Osteoblast (primary cell): ENCODE results near the gene RPN2. TPM values are rescaled to one million over a fixed set of nuclear protein-coding genes. Genes with fewer than 3 reads are reported as not detected.

Experiments used
- DNase-seq: peaks from one replicate; pipeline ENCODE4 v3.0.0; 2011; ENCODE audit warnings: low spot score, mixed read lengths; ENCODE audit not compliant: insufficient read length; ENCODE audit errors: missing footprints
- H2AFZ ChIP-seq: 2 replicates; pipeline ENCODE4 v1.6.0; 2011; ENCODE audit warnings: mild to moderate bottlenecking, low read length
- H3K27ac ChIP-seq: 2 replicates; pipeline ENCODE4 v1.5.1; 2011; ENCODE audit warnings: mild to moderate bottlenecking, low read depth, low read length, moderate library complexity
- H3K27me3 ChIP-seq: 2 replicates; pipeline ENCODE4 v1.6.0; 2012; ENCODE audit warnings: mild to moderate bottlenecking, control low read depth, inconsistent platforms, low read length, moderate library complexity; ENCODE audit not compliant: insufficient read depth
- H3K36me3 ChIP-seq: 2 replicates; pipeline ENCODE4 v1.5.1; 2011; ENCODE audit warnings: mild to moderate bottlenecking, low read length, control low read depth, moderate library complexity; ENCODE audit not compliant: insufficient read depth
- H3K4me1 ChIP-seq: 2 replicates; pipeline ENCODE4 v1.5.1; 2011; ENCODE audit warnings: mild to moderate bottlenecking, low read length, control low read depth, moderate library complexity; ENCODE audit not compliant: insufficient read depth
- H3K4me2 ChIP-seq: 2 replicates; pipeline ENCODE4 v1.6.0; 2011; ENCODE audit warnings: mild to moderate bottlenecking, low read length; ENCODE audit not compliant: insufficient read depth
- H3K4me3 ChIP-seq: fragments of 200-600 bp; sonication (generic); 3 replicates; pipeline ENCODE4 v1.5.1; 2012; ENCODE audit warnings: mild to moderate bottlenecking, low read length, inconsistent platforms; ENCODE audit not compliant: insufficient read depth
- H3K79me2 ChIP-seq: 2 replicates; pipeline ENCODE4 v1.6.0; 2012; ENCODE audit warnings: mild to moderate bottlenecking, low read length, control low read depth, inconsistent platforms; ENCODE audit not compliant: insufficient read depth
- H3K9me3 ChIP-seq: 2 replicates; pipeline ENCODE4 v1.5.1; 2011; ENCODE audit warnings: low read depth, low read length, control low read depth
- H4K20me1 ChIP-seq: 2 replicates; pipeline ENCODE4 v1.6.0; 2012; ENCODE audit warnings: mild to moderate bottlenecking, low read length, control low read depth; ENCODE audit not compliant: insufficient read depth
- total RNA-seq: library from RNA; depleted of rRNA; stranded (reverse); fragments of >200 nt; gene quantifications from 2 replicates; pipeline ENCODE4 v1.2.3, GENCODE V29; 2012
- TF ChIP-seq, protein P1 (sequence below): IDR thresholded peaks from 2 replicates; pipeline ENCODE4 v1.5.1; 2011; ENCODE audit warnings: mild to moderate bottlenecking, low read depth, low read length, moderate library complexity; ENCODE audit errors: extremely low read depth

The RPN2 gene
- total RNA-seq, 1 donor: 213 TPM

- Histone ChIP-seq H3K36me3 (peaks cover 39% of the 10 kb centered on the region), H3K9me3 (no peaks in the 10 kb centered on the region), H4K20me1 (no peaks in the 10 kb centered on the region), H3K4me1 (no peaks in the 10 kb centered on the region), H2AFZ (no peak overlapping the region), H3K27ac (no peak overlapping the region), H3K27me3 (no peaks in the 10 kb centered on the region), H3K4me2 (no peak overlapping the region), H3K4me3 (no peak overlapping the region), H3K79me2 (no peaks in the 10 kb centered on the region)
- TF ChIP-seq, protein P1, sequence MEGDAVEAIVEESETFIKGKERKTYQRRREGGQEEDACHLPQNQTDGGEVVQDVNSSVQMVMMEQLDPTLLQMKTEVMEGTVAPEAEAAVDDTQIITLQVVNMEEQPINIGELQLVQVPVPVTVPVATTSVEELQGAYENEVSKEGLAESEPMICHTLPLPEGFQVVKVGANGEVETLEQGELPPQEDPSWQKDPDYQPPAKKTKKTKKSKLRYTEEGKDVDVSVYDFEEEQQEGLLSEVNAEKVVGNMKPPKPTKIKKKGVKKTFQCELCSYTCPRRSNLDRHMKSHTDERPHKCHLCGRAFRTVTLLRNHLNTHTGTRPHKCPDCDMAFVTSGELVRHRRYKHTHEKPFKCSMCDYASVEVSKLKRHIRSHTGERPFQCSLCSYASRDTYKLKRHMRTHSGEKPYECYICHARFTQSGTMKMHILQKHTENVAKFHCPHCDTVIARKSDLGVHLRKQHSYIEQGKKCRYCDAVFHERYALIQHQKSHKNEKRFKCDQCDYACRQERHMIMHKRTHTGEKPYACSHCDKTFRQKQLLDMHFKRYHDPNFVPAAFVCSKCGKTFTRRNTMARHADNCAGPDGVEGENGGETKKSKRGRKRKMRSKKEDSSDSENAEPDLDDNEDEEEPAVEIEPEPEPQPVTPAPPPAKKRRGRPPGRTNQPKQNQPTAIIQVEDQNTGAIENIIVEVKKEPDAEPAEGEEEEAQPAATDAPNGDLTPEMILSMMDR: no peak
- no peak for DNase-seq
Measured at GRCh38 chr20:37243937-37244571, 64.9 kb downstream of the RPN2 start.

- Histone ChIP-seq H2AFZ (no peak overlapping the region), H3K4me1 (no peaks in the 10 kb centered on the region), H3K27ac (no peak overlapping the region), H3K36me3 (peaks cover 34% of the 10 kb centered on the region), H3K4me2 (no peak overlapping the region), H3K9me3 (no peaks in the 10 kb centered on the region), H3K79me2 (no peaks in the 10 kb centered on the region), H4K20me1 (no peaks in the 10 kb centered on the region), H3K27me3 (no peaks in the 10 kb centered on the region), H3K4me3 (no peak overlapping the region)
- no peak for DNase-seq
- TF ChIP-seq, protein P1: no peak
Measured at GRCh38 chr20:37244572-37244957, 65.4 kb downstream of the RPN2 start.

DNA sequence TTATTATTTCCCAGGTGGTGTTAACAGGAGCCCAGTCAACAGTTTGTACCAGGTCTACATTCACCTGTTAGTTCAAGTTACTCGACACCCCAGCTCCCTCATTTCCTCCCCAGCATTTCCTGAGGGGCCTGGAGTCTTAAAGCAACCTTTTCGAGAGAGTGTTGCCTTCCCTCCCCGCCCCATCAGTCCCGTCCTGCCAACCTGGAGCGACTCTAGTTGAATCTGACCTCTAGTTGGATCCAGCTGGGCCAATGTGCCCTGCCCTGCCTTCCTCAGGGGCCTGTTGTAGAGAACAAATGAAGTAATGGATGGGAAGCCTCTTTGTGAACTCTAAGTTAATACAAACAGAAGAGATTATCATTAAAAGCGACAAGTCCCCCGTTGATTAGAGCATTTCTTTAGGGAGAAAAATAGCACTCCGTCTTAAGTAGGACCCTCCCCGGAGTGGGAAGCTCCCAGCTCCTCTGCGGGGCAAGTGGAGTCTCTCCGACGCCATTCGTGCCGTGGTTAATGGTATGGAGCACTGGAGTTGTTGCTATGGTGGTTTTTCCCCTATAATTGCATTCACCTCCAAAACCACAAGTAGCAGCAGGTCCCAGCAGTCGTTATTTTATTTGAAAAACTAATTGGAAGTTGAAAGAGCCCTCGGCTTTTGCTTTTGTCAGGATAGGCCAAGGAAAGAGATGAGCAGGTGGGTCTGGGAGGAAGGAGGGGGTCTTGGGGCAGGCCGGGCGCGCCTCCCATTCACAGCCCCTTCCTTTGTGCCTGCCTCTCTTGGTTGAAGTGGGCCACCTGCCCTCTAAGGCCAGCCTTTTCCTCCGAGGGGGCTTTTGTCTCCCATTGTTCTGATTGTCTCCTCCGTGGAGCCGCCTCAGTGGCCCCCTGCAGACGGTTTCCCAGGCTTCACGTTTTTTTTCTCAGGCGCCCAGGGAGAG lies 66.4 kb downstream of the RPN2 start:
- no peak overlapping the region for H3K27ac ChIP-seq
- H3K4me3 ChIP-seq: no peak overlapping the region
- H3K4me1 ChIP-seq: no peaks in the 10 kb centered on the region
- no peaks in the 10 kb centered on the region for H3K27me3 ChIP-seq
- H4K20me1 ChIP-seq: no peaks in the 10 kb centered on the region
- H3K9me3 ChIP-seq: no peaks in the 10 kb centered on the region
- H3K36me3 ChIP-seq: peaks cover 25% of the 10 kb centered on the region
- TF ChIP-seq, protein P1: no peak
- no peak for DNase-seq
- H3K4me2 ChIP-seq: no peak overlapping the region
- no peak overlapping the region for H2AFZ ChIP-seq
- H3K79me2 ChIP-seq: no peaks in the 10 kb centered on the region

DNA sequence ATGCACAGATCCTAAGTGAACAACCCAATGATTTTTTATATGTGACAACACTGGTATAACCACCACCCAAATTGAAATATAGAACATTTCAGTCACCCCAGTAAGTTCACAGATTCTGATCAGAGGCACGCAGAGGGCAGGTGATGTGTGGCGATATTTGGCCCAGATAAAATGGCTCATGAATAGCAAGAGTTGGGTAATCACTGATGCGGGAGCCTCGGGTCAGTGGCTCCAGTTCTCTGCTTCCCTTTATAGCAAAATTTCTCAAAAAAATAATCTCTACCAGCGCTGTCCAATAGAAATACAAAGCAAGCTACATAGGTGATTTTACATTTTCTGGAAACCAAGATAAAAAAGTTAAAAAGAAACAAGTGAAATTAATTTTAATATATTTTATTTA lies 67.6 kb downstream of the RPN2 start:
- no peaks in the 10 kb centered on the region for H4K20me1 ChIP-seq
- no peak overlapping the region for H3K27ac ChIP-seq
- H3K79me2 ChIP-seq: no peaks in the 10 kb centered on the region
- peaks cover 20% of the 10 kb centered on the region for H3K36me3 ChIP-seq
- no peak overlapping the region for H3K4me2 ChIP-seq
- H3K4me3 ChIP-seq: no peak overlapping the region
- TF ChIP-seq, protein P1: no peak
- H3K27me3 ChIP-seq: no peaks in the 10 kb centered on the region
- H2AFZ ChIP-seq: no peak overlapping the region
- no peak for DNase-seq
- no peaks in the 10 kb centered on the region for H3K4me1 ChIP-seq
- H3K9me3 ChIP-seq: no peaks in the 10 kb centered on the region
